Caco-2 (cell line): ENCODE results near the gene SAP130. TPM values are rescaled to one million over a fixed set of nuclear protein-coding genes. Genes with fewer than 3 reads are reported as not detected.

ENCODE experiments used
- BruUV-seq: library from RNA; stranded (reverse); fragments of 400-500 nt; replicated peaks from 2 replicates; lab custom pipeline; 2021; lab: Mats Ljungman, UMichigan
- CTCF ChIA-PET: fragments of 300-600 bp; sonication (Branson Sonifier 250); formaldehyde crosslinking; loops from one replicate; lab custom pipeline; 2022; ENCODE audit warnings: antibody characterized with exemption; lab: Charles Lee
- POLR2A ChIA-PET: fragments of 300-600 bp; sonication (Branson Sonifier 250); formaldehyde crosslinking; loops from one replicate; lab custom pipeline; 2022; ENCODE audit warnings: antibody characterized with exemption; lab: Charles Lee
- DNase-seq, 2 experiments: peaks; one replicate each; pipeline versions ENCODE4 v3.0.0 to v3.0.0-alpha.2; 2020 to 2022
- H3K27me3 ChIP-seq: replicated peaks from 2 replicates; pipeline ENCODE4 v1.6.0; 2011; ENCODE audit warnings: low read length; ENCODE audit not compliant: control insufficient read depth, insufficient read depth
- H3K36me3 ChIP-seq: 2 replicates; pipeline ENCODE4 v1.5.1; 2011; ENCODE audit warnings: low read length; ENCODE audit not compliant: control insufficient read depth, insufficient read depth
- H3K4me1 ChIP-seq: fragments of 250-450 bp; sonication (Bioruptor Pico); 2 replicates; pipeline ENCODE4 v1.5.1; 2020; ENCODE audit warnings: mild to moderate bottlenecking
- H3K4me3 ChIP-seq: 2 replicates; pipeline ENCODE4 v1.5.1; 2011; ENCODE audit warnings: low read depth, mild to moderate bottlenecking, control low read depth, low read length
- H3K9me3 ChIP-seq: fragments of 250-450 bp; sonication (Bioruptor Pico); 2 replicates; pipeline ENCODE4 v1.5.1; 2020; ENCODE audit warnings: mild to moderate bottlenecking, moderate library complexity
- H3K27ac Mint-ChIP-seq: one replicate; pipeline ENCODE4 v1.8.0; 2022; ENCODE audit warnings: mixed read lengths; ENCODE audit not compliant: unreplicated experiment
- H3K27me3 Mint-ChIP-seq: one replicate; pipeline ENCODE4 v1.8.0; 2022; ENCODE audit warnings: mixed read lengths; ENCODE audit not compliant: insufficient read depth, unreplicated experiment
- H3K36me3 Mint-ChIP-seq: one replicate; pipeline ENCODE4 v1.8.0; 2022; ENCODE audit warnings: mild to moderate bottlenecking, mixed read lengths; ENCODE audit not compliant: insufficient read depth, unreplicated experiment
- H3K4me1 Mint-ChIP-seq: one replicate; pipeline ENCODE4 v1.8.0; 2022; ENCODE audit warnings: low read depth, mixed read lengths; ENCODE audit not compliant: unreplicated experiment
- H3K4me3 Mint-ChIP-seq: one replicate; pipeline ENCODE4 v1.8.0; 2022; ENCODE audit warnings: mild to moderate bottlenecking, moderate library complexity, mixed read lengths; ENCODE audit not compliant: unreplicated experiment
- H3K9me3 Mint-ChIP-seq: one replicate; pipeline ENCODE4 v1.8.0; 2022; ENCODE audit warnings: mixed read lengths; ENCODE audit not compliant: unreplicated experiment
- CTCF ChIP-seq, 2 experiments: fragments of 200-600 bp in 1 of 2; IDR thresholded peaks; 1 replicate in 1 of 2; 2 replicates in 1 of 2; pipeline versions ENCODE4 v1.5.1 to v1.8.0; 2011 to 2022; ENCODE audit warnings: antibody characterized with exemption in 1 of 2, control low read depth in 1 of 2, inconsistent platforms in 1 of 2, low read depth in 1 of 2, low read length in 1 of 2, mild to moderate bottlenecking in 1 of 2, moderate library complexity in 1 of 2; ENCODE audit not compliant: insufficient read depth in 1 of 2, severe bottlenecking in 1 of 2, unreplicated experiment in 1 of 2
- intact Hi-C: fragments of 100-400 bp; cut with micrococcal nuclease; formaldehyde crosslinking; loops from one replicate; pipeline ENCODE4 v1.10.0; 2022; ENCODE audit not compliant: unreplicated experiment
- total RNA-seq: library from RNA; stranded (reverse); gene quantifications from 2 replicates; pipeline ENCODE4 v1.2.3, GENCODE V29; 2022

SAP130 gene
- total RNA-seq, 1 experiment from 2014 or later = 43.3 TPM

- Histone ChIP-seq H3K4me1 (no peaks in the 10 kb centered on the region), H3K4me3 (no peak overlapping the region), H3K36me3 (peaks cover 6% of the 10 kb centered on the region), H3K27me3 (no peaks in the 10 kb centered on the region), H3K9me3 (no peaks in the 10 kb centered on the region)
- Mint-ChIP-seq H3K4me1 (no peaks in the 10 kb centered on the region), H3K27me3 (no peaks in the 10 kb centered on the region), H3K9me3 (no peaks in the 10 kb centered on the region), H3K36me3 (peaks cover 76% of the 10 kb centered on the region), H3K27ac (no peak overlapping the region), H3K4me3 (no peak overlapping the region)
- CTCF ChIA-PET = no interaction called here
- intact Hi-C loops = no loop called here
- DNase-seq = no peak
- no peak for TF ChIP-seq CTCF (IDR thresholded peaks at IDR 0.05; ENCODE audit: insufficient read depth in 1 of 2, low read depth in 1 of 2, low read length in 1 of 2, severe bottlenecking in 1 of 2, unreplicated experiment in 1 of 2)
- POLR2A ChIA-PET = no interaction called here
- BruUV-seq = no TSS peak
These were observed 82.6 kb downstream of the SAP130 start for GRCh38 chr2:127945281-127945680.

GRCh38 chr2:127943186-127943585 is 84.7 kb downstream of the SAP130 start:
- Histone ChIP-seq H3K36me3 (peaks cover 3% of the 10 kb centered on the region), H3K4me3 (no peak overlapping the region), H3K4me1 (no peaks in the 10 kb centered on the region), H3K9me3 (no peaks in the 10 kb centered on the region), H3K27me3 (no peaks in the 10 kb centered on the region)
- H3K9me3 Mint-ChIP-seq = no peaks in the 10 kb centered on the region
- ChIA-PET POLR2A (no interaction called here), CTCF (no interaction called here)
- H3K4me3 Mint-ChIP-seq = no peak overlapping the region
- H3K27me3 Mint-ChIP-seq = no peaks in the 10 kb centered on the region
- no peak for TF ChIP-seq CTCF (IDR thresholded peaks at IDR 0.05; ENCODE audit: insufficient read depth in 1 of 2, low read depth in 1 of 2, low read length in 1 of 2, severe bottlenecking in 1 of 2, unreplicated experiment in 1 of 2)
- intact Hi-C loops = no loop called here
- no peak overlapping the region for H3K27ac Mint-ChIP-seq
- no peaks in the 10 kb centered on the region for H3K4me1 Mint-ChIP-seq
- DNase-seq = no peak
- no TSS peak for BruUV-seq
- H3K36me3 Mint-ChIP-seq = peaks cover 62% of the 10 kb centered on the region

GRCh38 chr2:127942002-127942401 is 85.9 kb downstream of the SAP130 start:
- ChIA-PET POLR2A (no interaction called here), CTCF (no interaction called here)
- Mint-ChIP-seq H3K4me1 (no peaks in the 10 kb centered on the region), H3K27ac (no peak overlapping the region), H3K9me3 (no peaks in the 10 kb centered on the region), H3K27me3 (no peaks in the 10 kb centered on the region), H3K36me3 (peaks cover 51% of the 10 kb centered on the region), H3K4me3 (no peak overlapping the region)
- intact Hi-C loops = no loop called here
- no peaks in the 10 kb centered on the region for H3K27me3 ChIP-seq
- no peak overlapping the region for H3K4me3 ChIP-seq
- H3K36me3 ChIP-seq = peaks cover 2% of the 10 kb centered on the region
- no peaks in the 10 kb centered on the region for H3K4me1 ChIP-seq
- no peak for DNase-seq
- no TSS peak for BruUV-seq
- TF ChIP-seq CTCF (IDR thresholded peaks at IDR 0.05; ENCODE audit: insufficient read depth in 1 of 2, low read depth in 1 of 2, low read length in 1 of 2, severe bottlenecking in 1 of 2, unreplicated experiment in 1 of 2) = no peak
- H3K9me3 ChIP-seq = no peaks in the 10 kb centered on the region
